Lower lobe of right lung (tissue), 2 donors: ENCODE data around the gene GBP7. TPM values are rescaled to one million over a fixed set of nuclear protein-coding genes. Genes with fewer than 3 reads are reported as not detected.

ENCODE experiments used
- ATAC-seq, 2 donors: fragments of 200-7000 bp; cut with Tn5 transposase; one replicate each; pipeline ENCODE4 v1.9.1; 2020 to 2022; ENCODE audit warnings: mild to moderate bottlenecking in 2 of 2, moderate library complexity in 2 of 2
- DNase-seq: peaks from one replicate; pipeline ENCODE4 v3.0.0-alpha.2; 2020
- H3K27ac ChIP-seq: fragments of 200-600 bp; one replicate; pipeline ENCODE4 v1.8.0; 2022
- H3K27me3 ChIP-seq: fragments of 200-600 bp; one replicate; pipeline ENCODE4 v1.8.0; 2022; ENCODE audit warnings: low read depth
- H3K36me3 ChIP-seq: fragments of 200-600 bp; one replicate; pipeline ENCODE4 v1.8.0; 2022; ENCODE audit warnings: mild to moderate bottlenecking
- H3K4me1 ChIP-seq: fragments of 200-600 bp; one replicate; pipeline ENCODE4 v1.8.0; 2022
- H3K4me3 ChIP-seq: fragments of 200-600 bp; one replicate; pipeline ENCODE4 v1.8.0; 2022; ENCODE audit warnings: mild to moderate bottlenecking
- H3K9me3 ChIP-seq: fragments of 200-600 bp; one replicate; pipeline ENCODE4 v1.8.0; 2022
- intact Hi-C: fragments of 100-400 bp; cut with DNase I; formaldehyde crosslinking; loops from one replicate; pipeline ENCODE4 v1.11.0; 2022
- total RNA-seq: library from RNA; stranded (reverse); fragmentation: NEBNext Ultra II Directional; extraction: Animal tissue kit (Norgen Biotek cat#: 25700); gene quantifications from one replicate; pipeline ENCODE4 v1.2.1, GENCODE V29; 2021
- TF ChIP-seq, protein P1 (sequence below): fragments of 200-600 bp; IDR thresholded peaks from one replicate; pipeline ENCODE4 v1.8.0; 2022; ENCODE audit warnings: antibody characterized with exemption, mild to moderate bottlenecking
- donor health status: DM: no; HTN: yes; CAD: no; lungs with severe emphysema.

GBP7 gene
- total RNA-seq, 1 donor from 2014 or later: not detected

GRCh38 chr1:89179343-89179742 is 3.5 kb upstream of the GBP7 start:
- H3K4me3 ChIP-seq: no peak overlapping the region
- no peaks in the 10 kb centered on the region for H3K36me3 ChIP-seq
- DNase-seq (no peak), ATAC-seq (no peak)
- TF ChIP-seq, protein P1, sequence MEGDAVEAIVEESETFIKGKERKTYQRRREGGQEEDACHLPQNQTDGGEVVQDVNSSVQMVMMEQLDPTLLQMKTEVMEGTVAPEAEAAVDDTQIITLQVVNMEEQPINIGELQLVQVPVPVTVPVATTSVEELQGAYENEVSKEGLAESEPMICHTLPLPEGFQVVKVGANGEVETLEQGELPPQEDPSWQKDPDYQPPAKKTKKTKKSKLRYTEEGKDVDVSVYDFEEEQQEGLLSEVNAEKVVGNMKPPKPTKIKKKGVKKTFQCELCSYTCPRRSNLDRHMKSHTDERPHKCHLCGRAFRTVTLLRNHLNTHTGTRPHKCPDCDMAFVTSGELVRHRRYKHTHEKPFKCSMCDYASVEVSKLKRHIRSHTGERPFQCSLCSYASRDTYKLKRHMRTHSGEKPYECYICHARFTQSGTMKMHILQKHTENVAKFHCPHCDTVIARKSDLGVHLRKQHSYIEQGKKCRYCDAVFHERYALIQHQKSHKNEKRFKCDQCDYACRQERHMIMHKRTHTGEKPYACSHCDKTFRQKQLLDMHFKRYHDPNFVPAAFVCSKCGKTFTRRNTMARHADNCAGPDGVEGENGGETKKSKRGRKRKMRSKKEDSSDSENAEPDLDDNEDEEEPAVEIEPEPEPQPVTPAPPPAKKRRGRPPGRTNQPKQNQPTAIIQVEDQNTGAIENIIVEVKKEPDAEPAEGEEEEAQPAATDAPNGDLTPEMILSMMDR: no peak
- no peaks in the 10 kb centered on the region for H3K4me1 ChIP-seq
- no peak overlapping the region for H3K27ac ChIP-seq
- peaks cover 4% of the 10 kb centered on the region for H3K9me3 ChIP-seq
- intact Hi-C loops: no loop called here
- no peaks in the 10 kb centered on the region for H3K27me3 ChIP-seq

DNA sequence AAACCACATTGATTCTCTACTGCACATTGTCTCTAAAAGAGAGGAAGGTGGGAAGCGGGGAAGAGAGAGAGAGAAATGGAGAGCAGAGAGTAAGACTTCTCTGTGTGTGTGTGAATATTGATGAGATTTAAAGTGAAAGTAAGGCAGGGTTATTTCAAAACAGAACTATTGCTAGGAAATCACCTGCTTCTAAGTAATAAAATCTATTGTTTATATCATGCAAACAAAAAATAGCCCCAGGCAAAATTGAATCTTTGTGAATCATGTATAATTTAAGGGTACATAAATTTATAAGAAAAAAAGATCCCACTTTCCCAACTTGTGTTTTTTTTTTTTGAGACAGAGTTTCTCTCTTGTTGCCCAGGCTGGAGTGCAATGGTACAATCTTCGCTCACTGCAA is 1.2 kb upstream of the GBP7 start:
- DNase-seq (no peak), ATAC-seq (no peak)
- H3K4me1 ChIP-seq: no peaks in the 10 kb centered on the region

DNA sequence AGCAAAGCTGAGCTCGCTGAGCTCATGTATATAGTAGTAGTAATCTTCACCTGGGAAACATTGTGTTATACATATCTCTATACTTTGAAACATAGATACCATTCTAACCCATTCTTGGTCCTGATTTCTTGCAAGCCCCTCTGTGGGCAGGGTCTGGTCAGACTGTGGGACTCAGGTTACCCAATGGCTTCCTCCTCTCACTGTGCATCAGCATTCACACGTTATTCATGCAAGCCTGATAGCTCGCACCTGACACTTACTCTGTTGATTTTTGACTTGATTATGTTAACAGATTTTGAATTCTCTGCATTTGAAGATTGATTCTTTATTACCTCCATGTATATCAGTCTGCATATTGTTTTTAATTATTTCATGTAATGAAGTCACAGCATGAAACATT is 1.3 kb downstream of the GBP7 start:
- ATAC-seq (no peak), DNase-seq (no peak)
- Histone ChIP-seq H3K9me3 (no peaks in the 10 kb centered on the region), H3K4me3 (no peak overlapping the region), H3K27ac (no peak overlapping the region), H3K4me1 (no peaks in the 10 kb centered on the region), H3K27me3 (no peaks in the 10 kb centered on the region), H3K36me3 (no peaks in the 10 kb centered on the region)
- TF ChIP-seq, protein P1: no peak
- intact Hi-C loops: no loop called here

More for the DNA sequence above, 1.2 kb upstream of the GBP7 start:
- Histone ChIP-seq H3K9me3 (no peaks in the 10 kb centered on the region), H3K27me3 (no peaks in the 10 kb centered on the region), H3K27ac (no peak overlapping the region), H3K4me3 (no peak overlapping the region), H3K36me3 (no peaks in the 10 kb centered on the region)
- intact Hi-C loops: no loop called here
- TF ChIP-seq, protein P1: no peak

GRCh38 chr1:89172468-89173143 is 3.2 kb downstream of the GBP7 start:
- no peak for ATAC-seq
- Histone ChIP-seq H3K27me3 (no peaks in the 10 kb centered on the region), H3K4me1 (no peaks in the 10 kb centered on the region), H3K4me3 (no peak overlapping the region), H3K36me3 (no peaks in the 10 kb centered on the region), H3K9me3 (no peaks in the 10 kb centered on the region), H3K27ac (no peak overlapping the region)
- no peak for DNase-seq
- intact Hi-C loops: no loop called here
- TF ChIP-seq, protein P1: no peak

DNA sequence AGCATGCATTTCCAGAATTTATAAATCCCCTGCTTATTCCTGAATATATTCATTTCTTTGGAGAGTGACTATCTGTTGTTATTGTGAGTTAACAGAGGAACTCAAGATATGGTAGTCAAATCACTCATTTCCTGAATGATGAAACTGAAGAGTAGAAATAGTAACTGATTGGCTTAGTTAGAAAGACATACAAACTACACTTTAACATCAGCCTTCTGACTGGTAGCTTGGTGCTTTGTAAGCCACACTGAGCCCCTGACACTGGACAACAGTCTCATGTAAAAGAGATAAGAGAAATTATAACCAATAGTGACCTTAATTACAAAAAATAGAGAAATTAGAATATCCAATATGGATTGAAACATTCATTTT is 4.8 kb downstream of the GBP7 start:
- Histone ChIP-seq H3K27me3 (no peaks in the 10 kb centered on the region), H3K4me1 (no peaks in the 10 kb centered on the region), H3K27ac (no peak overlapping the region), H3K9me3 (no peaks in the 10 kb centered on the region), H3K4me3 (no peak overlapping the region), H3K36me3 (no peaks in the 10 kb centered on the region)
- intact Hi-C loops: no loop called here
- no peak for DNase-seq
- TF ChIP-seq, protein P1: no peak
- no peak for ATAC-seq
